K562 (cell line): Measurements from ENCODE around the gene PHTF1. TPM values are rescaled to one million over a fixed set of nuclear protein-coding genes. Genes with fewer than 3 reads are reported as not detected.

Experiments
- BACH1 ChIP-seq: fragments of 200-800 bp; sonication (Bioruptor generic); IDR thresholded peaks from 2 replicates; pipeline ENCODE4 v1.6.1; 2016; ENCODE audit warnings: missing genetic modification characterization, missing compliant biosample characterization
- CAMTA2 ChIP-seq: fragments of 250-450 bp; sonication (Bioruptor Pico); conservative IDR thresholded peaks from 2 replicates; pipeline ENCODE4 v1.5.1; 2022
- EHMT2 ChIP-seq: fragments of 450-650 bp; IDR thresholded peaks from 2 replicates; pipeline ENCODE4 v1.6.1; 2018; ENCODE audit warnings: antibody characterized with exemption
- GATA2 ChIP-seq: sonication (generic); formaldehyde crosslinking; IDR thresholded peaks from 2 replicates; pipeline ENCODE4 v1.4.0; 2020; ENCODE audit warnings: mild to moderate bottlenecking, missing genetic modification reagents
- HDAC2 ChIP-seq: fragments of 450-650 bp; IDR thresholded peaks from 2 replicates; pipeline ENCODE4 v1.6.1; 2016; ENCODE audit warnings: mild to moderate bottlenecking
- IFI16 ChIP-seq: fragments of 250-450 bp; sonication (Bioruptor Pico); IDR thresholded peaks from 2 replicates; pipeline ENCODE4 v2.1.2; 2022; ENCODE audit warnings: mild to moderate bottlenecking, inconsistent platforms
- KLF6 ChIP-seq: fragments of 250-450 bp; sonication (Bioruptor Pico); IDR thresholded peaks from 2 replicates; pipeline ENCODE4 v1.4.0; 2020; ENCODE audit warnings: mild to moderate bottlenecking, moderate library complexity, borderline replicate concordance
- MAX ChIP-seq: sonication (generic); formaldehyde crosslinking; IDR thresholded peaks from 2 replicates; pipeline ENCODE4 v1.9.0; 2022; ENCODE audit warnings: mild to moderate bottlenecking, missing genetic modification reagents
- MTA3 ChIP-seq: fragments of 450-650 bp; formaldehyde crosslinking; IDR thresholded peaks from 2 replicates; pipeline ENCODE4 v1.6.1; 2017; ENCODE audit warnings: mild to moderate bottlenecking, borderline replicate concordance
- NR1H2 ChIP-seq: sonication (generic); formaldehyde crosslinking; IDR thresholded peaks from 2 replicates; pipeline ENCODE4 v1.4.0; 2020; ENCODE audit warnings: mild to moderate bottlenecking, missing genetic modification reagents
- NR2C2 ChIP-seq, 2 experiments: fragments of 200-800 bp in 1 of 2; sonication (Bioruptor generic) in 1 of 2; sonication (generic) in 1 of 2; formaldehyde crosslinking in 1 of 2; IDR thresholded peaks; 2 replicates each; pipeline versions ENCODE4 v1.6.1 to v1.8.0; 2016 to 2022; ENCODE audit warnings: mild to moderate bottlenecking in 1 of 2, missing compliant biosample characterization in 1 of 2, missing genetic modification characterization in 1 of 2, missing genetic modification reagents in 1 of 2
- POLR3A ChIP-seq: IDR thresholded peaks from 2 replicates; pipeline ENCODE4 v1.6.1; 2011; ENCODE audit warnings: borderline replicate concordance, mild to moderate bottlenecking, moderate library complexity; ENCODE audit not compliant: insufficient read length, insufficient read depth; ENCODE audit errors: extremely low read depth
- USF1 ChIP-seq: sonication (generic); formaldehyde crosslinking; IDR thresholded peaks from 2 replicates; pipeline ENCODE4 v1.9.0; 2022; ENCODE audit warnings: mild to moderate bottlenecking, missing genetic modification reagents
- ZNF324 ChIP-seq: fragments of 250-450 bp; sonication (Bioruptor Pico); IDR thresholded peaks from 2 replicates; pipeline ENCODE4 v1.4.0; 2020; ENCODE audit warnings: mild to moderate bottlenecking
- polyA plus RNA-seq, 8 experiments: library from polyadenylated mRNA; depleted of rRNA in 4 of 8; stranded (reverse) in 5 of 8; unstranded in 3 of 8; fragments of >200 nt; fragmentation: Nextera tagmentation in 2 of 8; fragmentation: Illumina TruSeq in 1 of 8; extraction: Ambion mirVana in 2 of 8; extraction: Trizol in 1 of 8; gene quantifications; 2 replicates each; pipeline versions ENCODE4 v1.2.1 to v1.2.3, GENCODE V29; 2011 to 2014; ENCODE audit warnings: inconsistent platforms in 1 of 8, missing spikeins in 1 of 8
- total RNA-seq, 7 experiments: library from RNA; depleted of rRNA in 6 of 7; stranded (reverse); fragments of >200 nt in 6 of 7; fragmentation: Illumina TruSeq in 2 of 7; extraction: Trizol in 2 of 7; gene quantifications; 2 replicates each; pipeline versions ENCODE4 v1.2.1 to v1.2.3, GENCODE V29; 2011 to 2021; ENCODE audit warnings: low replicate concordance in 1 of 7
- TF ChIP-seq, protein P1 (sequence below): fragments of 450-650 bp; IDR thresholded peaks from 2 replicates; pipeline ENCODE4 v1.6.1; 2017; ENCODE audit warnings: antibody characterized with exemption
- TF ChIP-seq, protein P2 (sequence below): fragments of 450-650 bp; IDR thresholded peaks from 2 replicates; pipeline ENCODE4 v1.6.1; 2014; ENCODE audit warnings: low read depth, mild to moderate bottlenecking, moderate library complexity, borderline replicate concordance
- TF ChIP-seq, protein P3 (sequence below), 3 experiments: IDR thresholded peaks in 2 of 3; conservative IDR thresholded peaks in 1 of 3; 2 replicates each; pipeline ENCODE4 v1.5.1; 2011 to 2012; ENCODE audit warnings: low read length in 3 of 3, mild to moderate bottlenecking in 3 of 3, control low read depth in 2 of 3, improper control_type of control experiment in 1 of 3, inconsistent platforms in 1 of 3, low read depth in 1 of 3, mixed read lengths in 1 of 3, moderate library complexity in 1 of 3; ENCODE audit not compliant: insufficient read depth in 2 of 3
- TF ChIP-seq, protein P4 (sequence below): fragments of 450-650 bp; IDR thresholded peaks from 2 replicates; pipeline ENCODE4 v1.7.0; 2016; ENCODE audit warnings: borderline replicate concordance

The PHTF1 gene
- total and polyA plus RNA-seq, 9 of the 15 experiments (the other 6 are each of a cell fraction or from before 2014, with no cell fraction given), result 8.4 to 36.2 (median 23.0) TPM

DNA sequence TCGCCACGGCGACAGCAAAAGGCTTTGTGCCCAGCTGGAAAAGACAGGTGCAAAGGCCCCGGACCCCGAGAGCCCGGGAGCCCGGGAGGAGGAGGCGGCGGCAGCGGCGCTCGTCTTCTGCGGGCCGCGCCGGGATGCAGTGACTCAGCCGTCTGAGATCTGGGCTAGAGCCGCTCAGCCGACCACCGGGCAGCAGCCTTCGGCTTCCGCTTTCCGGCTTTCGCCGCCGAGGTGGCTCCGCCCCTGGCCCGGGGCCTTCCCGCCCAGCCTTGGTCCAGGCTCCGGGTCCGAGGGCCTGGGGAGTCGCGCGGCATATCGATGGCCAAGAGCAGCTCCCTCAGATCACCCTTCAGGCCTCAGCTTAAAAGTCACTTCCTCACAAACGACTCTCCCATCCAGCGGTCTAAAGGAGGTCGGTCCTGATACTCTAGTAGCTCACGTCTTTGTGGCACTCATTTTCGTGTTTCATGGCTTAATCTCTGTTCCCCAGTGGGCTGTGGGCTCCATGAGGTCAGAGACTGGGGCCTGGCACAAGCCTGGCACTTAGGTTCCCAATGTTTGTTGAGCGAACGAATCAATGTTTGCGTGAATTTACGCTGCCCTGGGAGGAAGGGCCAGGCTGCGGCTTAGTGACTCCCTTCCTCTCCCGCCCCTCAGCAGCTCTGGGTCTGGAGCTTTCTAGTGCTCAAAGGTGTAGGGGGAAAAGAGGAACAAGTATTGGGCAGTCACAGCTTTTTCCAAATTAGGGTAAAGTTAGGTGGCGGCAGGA is at the start of gene PHTF1 (continued):
- TF ChIP-seq POLR3A, result no peak
- peak; percentile 98 for TF ChIP-seq NR1H2
- TF ChIP-seq, protein P1, sequence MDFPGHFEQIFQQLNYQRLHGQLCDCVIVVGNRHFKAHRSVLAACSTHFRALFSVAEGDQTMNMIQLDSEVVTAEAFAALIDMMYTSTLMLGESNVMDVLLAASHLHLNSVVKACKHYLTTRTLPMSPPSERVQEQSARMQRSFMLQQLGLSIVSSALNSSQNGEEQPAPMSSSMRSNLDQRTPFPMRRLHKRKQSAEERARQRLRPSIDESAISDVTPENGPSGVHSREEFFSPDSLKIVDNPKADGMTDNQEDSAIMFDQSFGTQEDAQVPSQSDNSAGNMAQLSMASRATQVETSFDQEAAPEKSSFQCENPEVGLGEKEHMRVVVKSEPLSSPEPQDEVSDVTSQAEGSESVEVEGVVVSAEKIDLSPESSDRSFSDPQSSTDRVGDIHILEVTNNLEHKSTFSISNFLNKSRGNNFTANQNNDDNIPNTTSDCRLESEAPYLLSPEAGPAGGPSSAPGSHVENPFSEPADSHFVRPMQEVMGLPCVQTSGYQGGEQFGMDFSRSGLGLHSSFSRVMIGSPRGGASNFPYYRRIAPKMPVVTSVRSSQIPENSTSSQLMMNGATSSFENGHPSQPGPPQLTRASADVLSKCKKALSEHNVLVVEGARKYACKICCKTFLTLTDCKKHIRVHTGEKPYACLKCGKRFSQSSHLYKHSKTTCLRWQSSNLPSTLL, result no peak
- TF ChIP-seq, protein P2, sequence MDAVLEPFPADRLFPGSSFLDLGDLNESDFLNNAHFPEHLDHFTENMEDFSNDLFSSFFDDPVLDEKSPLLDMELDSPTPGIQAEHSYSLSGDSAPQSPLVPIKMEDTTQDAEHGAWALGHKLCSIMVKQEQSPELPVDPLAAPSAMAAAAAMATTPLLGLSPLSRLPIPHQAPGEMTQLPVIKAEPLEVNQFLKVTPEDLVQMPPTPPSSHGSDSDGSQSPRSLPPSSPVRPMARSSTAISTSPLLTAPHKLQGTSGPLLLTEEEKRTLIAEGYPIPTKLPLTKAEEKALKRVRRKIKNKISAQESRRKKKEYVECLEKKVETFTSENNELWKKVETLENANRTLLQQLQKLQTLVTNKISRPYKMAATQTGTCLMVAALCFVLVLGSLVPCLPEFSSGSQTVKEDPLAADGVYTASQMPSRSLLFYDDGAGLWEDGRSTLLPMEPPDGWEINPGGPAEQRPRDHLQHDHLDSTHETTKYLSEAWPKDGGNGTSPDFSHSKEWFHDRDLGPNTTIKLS, result peak; percentile 72
- peak; percentile 69; the same call in 1 of the 2 replicates for TF ChIP-seq MTA3
- TF ChIP-seq GATA2 (CRISPR knock-in tag), result peak; percentile 18; the same call in 1 of the 2 replicates
- peak; percentile 24; the same call in 1 of the 2 replicates for TF ChIP-seq USF1
- TF ChIP-seq NR2C2 (CRISPR knock-in tag; IDR thresholded peaks at IDR 0.05), result 0 out of 2 replicates have a peak, but pooled peaks have one; percentile 51
- TF ChIP-seq NR2C2 (tag; IDR thresholded peaks at IDR 0.05), result peak; percentile 79
- TF ChIP-seq KLF6 (CRISPR knock-in tag), result no peak; the same call in 1 of the 2 replicates
- no peak for TF ChIP-seq ZNF324 (CRISPR knock-in tag)
- TF ChIP-seq IFI16, result no peak
- no peak; the same call in 1 of the 2 replicates for TF ChIP-seq BACH1 (tag)
- TF ChIP-seq EHMT2, result no peak
- TF ChIP-seq, protein P3, sequence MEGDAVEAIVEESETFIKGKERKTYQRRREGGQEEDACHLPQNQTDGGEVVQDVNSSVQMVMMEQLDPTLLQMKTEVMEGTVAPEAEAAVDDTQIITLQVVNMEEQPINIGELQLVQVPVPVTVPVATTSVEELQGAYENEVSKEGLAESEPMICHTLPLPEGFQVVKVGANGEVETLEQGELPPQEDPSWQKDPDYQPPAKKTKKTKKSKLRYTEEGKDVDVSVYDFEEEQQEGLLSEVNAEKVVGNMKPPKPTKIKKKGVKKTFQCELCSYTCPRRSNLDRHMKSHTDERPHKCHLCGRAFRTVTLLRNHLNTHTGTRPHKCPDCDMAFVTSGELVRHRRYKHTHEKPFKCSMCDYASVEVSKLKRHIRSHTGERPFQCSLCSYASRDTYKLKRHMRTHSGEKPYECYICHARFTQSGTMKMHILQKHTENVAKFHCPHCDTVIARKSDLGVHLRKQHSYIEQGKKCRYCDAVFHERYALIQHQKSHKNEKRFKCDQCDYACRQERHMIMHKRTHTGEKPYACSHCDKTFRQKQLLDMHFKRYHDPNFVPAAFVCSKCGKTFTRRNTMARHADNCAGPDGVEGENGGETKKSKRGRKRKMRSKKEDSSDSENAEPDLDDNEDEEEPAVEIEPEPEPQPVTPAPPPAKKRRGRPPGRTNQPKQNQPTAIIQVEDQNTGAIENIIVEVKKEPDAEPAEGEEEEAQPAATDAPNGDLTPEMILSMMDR (IDR thresholded peaks at IDR 0.05 in 2 of 3, conservative IDR thresholded peaks at IDR 0.05 in 1 of 3; ENCODE audit: insufficient read depth in 2 of 3, low read depth in 1 of 3, low read length in 3 of 3), result no peak
- TF ChIP-seq CAMTA2 (CRISPR knock-in tag), result no peak
- peak; percentile 8 for TF ChIP-seq HDAC2
- TF ChIP-seq MAX (CRISPR knock-in tag), result no peak; the same call in 1 of the 2 replicates
- TF ChIP-seq, protein P4, sequence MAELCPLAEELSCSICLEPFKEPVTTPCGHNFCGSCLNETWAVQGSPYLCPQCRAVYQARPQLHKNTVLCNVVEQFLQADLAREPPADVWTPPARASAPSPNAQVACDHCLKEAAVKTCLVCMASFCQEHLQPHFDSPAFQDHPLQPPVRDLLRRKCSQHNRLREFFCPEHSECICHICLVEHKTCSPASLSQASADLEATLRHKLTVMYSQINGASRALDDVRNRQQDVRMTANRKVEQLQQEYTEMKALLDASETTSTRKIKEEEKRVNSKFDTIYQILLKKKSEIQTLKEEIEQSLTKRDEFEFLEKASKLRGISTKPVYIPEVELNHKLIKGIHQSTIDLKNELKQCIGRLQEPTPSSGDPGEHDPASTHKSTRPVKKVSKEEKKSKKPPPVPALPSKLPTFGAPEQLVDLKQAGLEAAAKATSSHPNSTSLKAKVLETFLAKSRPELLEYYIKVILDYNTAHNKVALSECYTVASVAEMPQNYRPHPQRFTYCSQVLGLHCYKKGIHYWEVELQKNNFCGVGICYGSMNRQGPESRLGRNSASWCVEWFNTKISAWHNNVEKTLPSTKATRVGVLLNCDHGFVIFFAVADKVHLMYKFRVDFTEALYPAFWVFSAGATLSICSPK, result 0 out of 2 replicates have a peak, but pooled peaks have one; percentile 23
